PC-9 (cell line): ENCODE data around the gene OR51A7.

ENCODE experiments used
- EZH2 ChIP-seq: fragments of 200-600 bp; sonication (generic); IDR thresholded peaks from 2 replicates; pipeline ENCODE4 v1.8.0; 2017; ENCODE audit warnings: antibody characterized with exemption, low read depth
- TF ChIP-seq, protein P1 (sequence below): fragments of 200-600 bp; sonication (generic); conservative IDR thresholded peaks from 2 replicates; pipeline ENCODE4 v1.6.1; 2017; ENCODE audit warnings: mixed run types, antibody characterized with exemption, mild to moderate bottlenecking, moderate library complexity

DNA sequence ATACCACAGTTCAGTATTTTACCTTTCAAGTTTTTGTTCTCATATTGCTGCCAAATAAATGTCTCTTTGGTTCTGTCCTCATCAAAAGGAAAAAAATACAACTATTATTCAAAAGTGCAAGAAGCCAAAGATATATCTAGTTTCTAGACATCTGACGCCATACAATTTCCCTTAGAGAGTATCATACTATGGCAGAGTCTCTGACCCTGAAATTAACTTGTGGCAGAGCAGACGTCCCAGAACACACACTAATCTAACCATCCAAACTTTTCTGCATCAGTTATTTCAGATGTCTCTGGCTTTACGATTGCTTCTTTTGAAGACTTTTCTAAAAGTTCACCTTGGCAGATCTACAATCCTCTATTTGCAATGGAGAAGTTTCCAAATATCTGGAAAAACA is 19.2 kb upstream of the OR51A7 start:
- TF ChIP-seq EZH2, result no peak
- TF ChIP-seq, protein P1, sequence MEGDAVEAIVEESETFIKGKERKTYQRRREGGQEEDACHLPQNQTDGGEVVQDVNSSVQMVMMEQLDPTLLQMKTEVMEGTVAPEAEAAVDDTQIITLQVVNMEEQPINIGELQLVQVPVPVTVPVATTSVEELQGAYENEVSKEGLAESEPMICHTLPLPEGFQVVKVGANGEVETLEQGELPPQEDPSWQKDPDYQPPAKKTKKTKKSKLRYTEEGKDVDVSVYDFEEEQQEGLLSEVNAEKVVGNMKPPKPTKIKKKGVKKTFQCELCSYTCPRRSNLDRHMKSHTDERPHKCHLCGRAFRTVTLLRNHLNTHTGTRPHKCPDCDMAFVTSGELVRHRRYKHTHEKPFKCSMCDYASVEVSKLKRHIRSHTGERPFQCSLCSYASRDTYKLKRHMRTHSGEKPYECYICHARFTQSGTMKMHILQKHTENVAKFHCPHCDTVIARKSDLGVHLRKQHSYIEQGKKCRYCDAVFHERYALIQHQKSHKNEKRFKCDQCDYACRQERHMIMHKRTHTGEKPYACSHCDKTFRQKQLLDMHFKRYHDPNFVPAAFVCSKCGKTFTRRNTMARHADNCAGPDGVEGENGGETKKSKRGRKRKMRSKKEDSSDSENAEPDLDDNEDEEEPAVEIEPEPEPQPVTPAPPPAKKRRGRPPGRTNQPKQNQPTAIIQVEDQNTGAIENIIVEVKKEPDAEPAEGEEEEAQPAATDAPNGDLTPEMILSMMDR, result no peak
